Kidney epithelial cell (primary cell): ENCODE data around the gene KRT12. TPM values are rescaled to one million over a fixed set of nuclear protein-coding genes. Genes with fewer than 3 reads are reported as not detected.

Source experiments
- DNase-seq: peaks from one replicate; pipeline ENCODE4 v3.0.0-alpha.2; 2010; ENCODE audit warnings: low read depth
- H3K27me3 ChIP-seq: 2 replicates; pipeline ENCODE4 v1.6.0; 2011; ENCODE audit warnings: low read length; ENCODE audit not compliant: control insufficient read depth, insufficient read depth
- H3K36me3 ChIP-seq: 2 replicates; pipeline ENCODE4 v1.5.1; 2011; ENCODE audit warnings: low read length; ENCODE audit not compliant: control insufficient read depth, insufficient read depth
- H3K4me3 ChIP-seq: 2 replicates; pipeline ENCODE4 v1.5.1; 2011; ENCODE audit warnings: low read depth, mild to moderate bottlenecking, control low read depth, low read length
- CTCF ChIP-seq: IDR thresholded peaks from 2 replicates; pipeline ENCODE4 v1.5.1; 2011; ENCODE audit warnings: mild to moderate bottlenecking, moderate library complexity, low read length, control low read depth, inconsistent platforms; ENCODE audit not compliant: insufficient read depth, poor library complexity, severe bottlenecking
- total RNA-seq: library from RNA; depleted of rRNA; stranded (reverse); fragments of >200 nt; gene quantifications from 2 replicates; pipeline ENCODE4 v1.2.3, GENCODE V29; 2015

Gene KRT12
- total RNA-seq, 1 donor from 2014 or later: not detected

DNA sequence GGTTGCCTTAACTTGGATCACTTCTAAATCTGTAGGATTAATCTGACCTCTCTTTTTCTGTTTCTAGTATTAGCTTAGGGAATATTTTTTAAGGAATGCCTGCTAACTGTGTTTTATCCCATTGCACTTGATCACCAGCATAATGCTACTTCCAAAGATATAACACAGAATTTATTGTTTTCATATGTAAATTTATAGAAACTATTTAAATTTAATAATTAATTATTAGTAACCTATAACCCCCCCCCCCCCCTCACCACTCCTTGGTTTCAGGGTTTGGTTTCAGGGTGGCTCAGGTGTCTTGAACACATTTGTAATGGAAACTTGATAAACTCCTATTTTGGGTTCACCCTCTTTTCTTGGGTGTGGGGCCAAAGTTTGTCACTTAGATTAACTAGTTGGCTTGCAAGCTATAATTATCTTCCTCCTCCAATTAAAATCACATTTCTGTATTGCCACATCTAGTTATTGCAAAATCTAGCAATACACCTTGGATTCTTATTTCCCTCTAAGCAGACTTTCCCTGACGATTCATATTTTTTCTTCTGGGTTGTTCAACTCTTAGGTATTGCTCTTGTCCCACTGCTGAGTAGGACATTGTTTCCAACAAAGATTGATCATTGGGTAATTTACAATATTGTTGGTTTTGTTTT, 18.3 kb downstream of the KRT12 start:
- Histone ChIP-seq H3K36me3 (no peaks in the 10 kb centered on the region), H3K27me3 (no peaks in the 10 kb centered on the region), H3K4me3 (no peak overlapping the region)
- TF ChIP-seq CTCF: no peak
- no peak for DNase-seq

GRCh38 chr17:40846515-40847144, 20.4 kb downstream of the KRT12 start:
- H3K4me3 ChIP-seq: no peak overlapping the region
- no peaks in the 10 kb centered on the region for H3K36me3 ChIP-seq
- TF ChIP-seq CTCF: no peak
- H3K27me3 ChIP-seq: no peaks in the 10 kb centered on the region
- DNase-seq: no peak

- H3K4me3 ChIP-seq: no peak overlapping the region
- H3K27me3 ChIP-seq: no peaks in the 10 kb centered on the region
- TF ChIP-seq CTCF: no peak
- H3K36me3 ChIP-seq: no peaks in the 10 kb centered on the region
- no peak for DNase-seq
Measured at GRCh38 chr17:40844671-40845107, 22.3 kb downstream of the KRT12 start.

- no peak for TF ChIP-seq CTCF
- DNase-seq: no peak
- Histone ChIP-seq H3K4me3 (no peak overlapping the region), H3K27me3 (no peaks in the 10 kb centered on the region), H3K36me3 (no peaks in the 10 kb centered on the region)
Measured at GRCh38 chr17:40843242-40843641, 23.8 kb downstream of the KRT12 start.

DNA sequence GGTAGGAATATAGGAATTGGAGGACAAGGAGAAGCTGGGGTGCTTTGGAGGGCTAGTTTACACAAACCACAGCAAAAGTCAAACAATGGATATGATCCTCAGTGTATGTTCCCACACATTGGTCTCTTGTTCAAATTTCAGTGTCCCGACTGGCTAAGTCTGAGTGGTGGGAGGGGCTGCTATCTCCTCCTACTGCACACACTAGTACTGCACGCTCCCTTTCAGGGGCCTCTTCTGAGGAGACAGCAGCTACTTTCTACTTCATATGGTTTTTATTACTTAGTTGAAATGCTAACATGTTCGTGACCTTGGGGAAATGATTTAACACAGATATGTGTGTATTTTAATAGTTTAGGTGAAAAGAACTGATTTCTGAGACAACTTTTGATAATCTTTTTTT, 25.8 kb downstream of the KRT12 start:
- H3K27me3 ChIP-seq: no peaks in the 10 kb centered on the region
- no peak for TF ChIP-seq CTCF
- no peak overlapping the region for H3K4me3 ChIP-seq
- no peak for DNase-seq
- H3K36me3 ChIP-seq: no peaks in the 10 kb centered on the region

DNA sequence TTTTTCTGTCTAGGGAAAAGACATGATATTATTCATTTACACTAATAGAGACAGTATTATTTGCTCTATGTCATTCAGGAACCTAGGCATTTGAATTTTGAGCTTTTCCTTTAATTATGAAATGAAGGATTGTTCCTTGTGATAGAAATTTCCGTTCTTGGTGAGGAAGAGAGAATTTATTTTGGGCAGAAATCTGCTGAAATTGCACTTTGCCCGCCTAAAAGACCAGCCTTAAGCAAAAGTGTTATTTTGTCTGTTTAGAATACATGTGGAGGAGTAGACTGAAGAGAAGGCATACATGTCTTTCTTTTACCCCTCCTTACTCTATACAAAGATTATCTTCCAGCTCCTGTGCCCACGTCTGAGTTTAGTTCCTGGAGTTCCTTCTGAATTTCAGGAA, 27.8 kb downstream of the KRT12 start:
- no peaks in the 10 kb centered on the region for H3K36me3 ChIP-seq

More for the DNA sequence above, 27.8 kb downstream of the KRT12 start:
- Histone ChIP-seq H3K27me3 (no peaks in the 10 kb centered on the region), H3K4me3 (no peak overlapping the region)
- TF ChIP-seq CTCF: no peak
- DNase-seq: no peak
